Ovary (tissue), 9 donors: ENCODE measurements around the gene TPK1. TPM values are rescaled to one million over a fixed set of nuclear protein-coding genes. Genes with fewer than 3 reads are reported as not detected.

Source experiments
- DNase-seq, 5 donors: peaks; one replicate each; pipeline ENCODE4 v3.0.0-alpha.2; 2019 to 2020
- H3K27ac ChIP-seq, 2 donors: fragments of 200-600 bp; one replicate each; pipeline versions ENCODE4 v1.5.1 to v1.8.0; 2019 to 2022
- H3K27me3 ChIP-seq: fragments of 200-600 bp; one replicate; pipeline ENCODE4 v1.8.0; 2022
- H3K36me3 ChIP-seq: fragments of 200-600 bp; sonication (generic); one replicate; pipeline ENCODE4 v1.5.1; 2019
- H3K4me1 ChIP-seq: one replicate; pipeline ENCODE4 v1.8.1; 2013; ENCODE audit warnings: mild to moderate bottlenecking, moderate library complexity; ENCODE audit not compliant: insufficient read depth
- H3K4me3 ChIP-seq: fragments of 200-600 bp; sonication (generic); one replicate; pipeline ENCODE4 v1.5.1; 2017
- H3K9me3 ChIP-seq, 2 donors: fragments of 200-600 bp in 1 of 2; sonication (generic) in 1 of 2; one replicate each; pipeline versions ENCODE4 v1.5.1 to v1.8.1; 2013 to 2019; ENCODE audit warnings: mild to moderate bottlenecking in 1 of 2, moderate library complexity in 1 of 2
- CTCF ChIP-seq, 3 donors: fragments of 450-650 bp in 2 of 3; fragments of 200-600 bp in 1 of 3; IDR thresholded peaks; one replicate each; pipeline versions ENCODE4 v1.5.1 to v1.8.0; 2016 to 2022; ENCODE audit warnings: antibody characterized with exemption in 3 of 3, mild to moderate bottlenecking in 1 of 3
- EP300 ChIP-seq: sonication (generic); formaldehyde crosslinking; IDR thresholded peaks from one replicate; pipeline ENCODE4 v1.6.1; 2017; ENCODE audit warnings: antibody characterized with exemption
- POLR2A ChIP-seq: fragments of 450-650 bp; IDR thresholded peaks from one replicate; pipeline ENCODE4 v1.6.1; 2017; ENCODE audit warnings: antibody characterized with exemption, mild to moderate bottlenecking, moderate library complexity
- WGBS, 3 donors: extraction: QIAGEN DNeasy Blood & Tissue Kit in 1 of 3; methylation state at CpG; one replicate each; pipeline versions ENCODE4 v1.1.5 to v1.1.7; 2013 to 2017; 5-methylcytosine and 5-hydroxymethylcytosine counted together
- intact Hi-C, 4 donors: fragments of 100-400 bp; cut with DNase I; formaldehyde crosslinking; loops; one replicate each; pipeline versions ENCODE4 v1.11.0 to v1.15.1; 2022 to 2023
- polyA plus RNA-seq, 2 donors: library from polyadenylated mRNA; stranded (reverse); fragments of 200-250 nt in 1 of 2; fragments of 350-450 nt in 1 of 2; fragmentation: Illumina TruSeq in 1 of 2; extraction: RNeasy Lipid Tissue Mini Kit (QIAGEN cat#74804) in 1 of 2; gene quantifications; one replicate each; pipeline ENCODE4 v1.2.3, GENCODE V29; 2013 to 2014
- total RNA-seq, 7 donors: library from RNA; depleted of rRNA in 2 of 7; stranded (reverse); fragments of >200 nt in 2 of 7; fragmentation: NEBNext Ultra II Directional in 3 of 7; extraction: Animal tissue kit (Norgen Biotek cat#: 25700) in 3 of 7; gene quantifications; one replicate each; pipeline versions ENCODE4 v1.1.0 to v1.2.4, GENCODE V29; 2016 to 2023
- donor health status: DM: no; HTN: no; CAD: no; lungs with moderate emphysema.
- donor health status: DM: no; HTN: no; CAD: no.
- donor health status: Bipolar disorder and iron deficiency.
- donor health status: DM: yes; HTN: yes; CAD: no.
- donor health status: DM: no; HTN: no; CAD: no.
- donor health status: DM: yes; HTN: yes; CAD: no.

Gene TPK1
- total and polyA plus RNA-seq, 9 donors: 3.2 to 13.1 (median 4.6) TPM

- H3K27me3 ChIP-seq: no peaks in the 10 kb centered on the region
- DNase-seq: no peak
- no peaks in the 10 kb centered on the region for H3K4me1 ChIP-seq
- no peak for TF ChIP-seq CTCF (IDR thresholded peaks at IDR 0.05)
- TF ChIP-seq EP300: no peak
- no peak for TF ChIP-seq POLR2A
- no peak overlapping the region for H3K4me3 ChIP-seq
- intact Hi-C loops: no loop called here
- H3K36me3 ChIP-seq: no peaks in the 10 kb centered on the region
- no peak overlapping the region for H3K27ac ChIP-seq
- no peaks in the 10 kb centered on the region for H3K9me3 ChIP-seq
- 94 to 97% (median 95%) methylated on average over 4 of the region's 4 CpGs for WGBS, 3 donors
Observed at GRCh38 chr7:144596953-144597352, 238.9 kb downstream of the TPK1 start.

- Histone ChIP-seq H3K4me1 (no peaks in the 10 kb centered on the region), H3K36me3 (no peaks in the 10 kb centered on the region), H3K27me3 (no peaks in the 10 kb centered on the region), H3K4me3 (no peak overlapping the region), H3K9me3 (no peaks in the 10 kb centered on the region), H3K27ac (no peak overlapping the region)
- DNase-seq: no peak
- intact Hi-C loops: no loop called here
- TF ChIP-seq CTCF (IDR thresholded peaks at IDR 0.05): no peak
- TF ChIP-seq POLR2A: no peak
- no peak for TF ChIP-seq EP300
Observed at GRCh38 chr7:144594580-144594979, 241.3 kb downstream of the TPK1 start.

GRCh38 chr7:144588559-144589051 lies 247.2 kb downstream of the TPK1 start:
- 12 to 14% (median 12%) methylated on average over 4 of the region's 4 CpGs for WGBS, 3 donors
- intact Hi-C loops: no loop called here
- DNase-seq: no peak
- Histone ChIP-seq H3K4me1 (peaks cover 2% of the 10 kb centered on the region), H3K27ac (no peak overlapping the region), H3K36me3 (no peaks in the 10 kb centered on the region), H3K27me3 (no peaks in the 10 kb centered on the region), H3K4me3 (no peak overlapping the region), H3K9me3 (no peaks in the 10 kb centered on the region)
- TF ChIP-seq EP300 (no peak), CTCF (IDR thresholded peaks at IDR 0.05) (no peak), POLR2A (no peak)

- no peak overlapping the region for H3K4me3 ChIP-seq
- TF ChIP-seq CTCF (IDR thresholded peaks at IDR 0.05): no peak
- TF ChIP-seq EP300: no peak
- TF ChIP-seq POLR2A: no peak
- H3K9me3 ChIP-seq: no peaks in the 10 kb centered on the region
- DNase-seq: no peak
- intact Hi-C loops: no loop called here
- no peak overlapping the region for H3K27ac ChIP-seq
- H3K36me3 ChIP-seq: no peaks in the 10 kb centered on the region
- H3K4me1 ChIP-seq: peaks cover 2% of the 10 kb centered on the region
- no peaks in the 10 kb centered on the region for H3K27me3 ChIP-seq
- 92 to 96% (median 93%) methylated on average over 1 of the region's 1 CpG for WGBS, 3 donors
Observed at GRCh38 chr7:144587701-144588100, 248.2 kb downstream of the TPK1 start.

GRCh38 chr7:144584726-144585125 lies 251.1 kb downstream of the TPK1 start:
- WGBS, 3 donors: 91 to 94% (median 92%) methylated on average over 3 of the region's 3 CpGs
- no peaks in the 10 kb centered on the region for H3K9me3 ChIP-seq
- no peaks in the 10 kb centered on the region for H3K36me3 ChIP-seq
- peaks cover 2% of the 10 kb centered on the region for H3K4me1 ChIP-seq
- no peak for DNase-seq
- H3K4me3 ChIP-seq: no peak overlapping the region
- TF ChIP-seq CTCF (IDR thresholded peaks at IDR 0.05): no peak
- TF ChIP-seq EP300: no peak
- TF ChIP-seq POLR2A: no peak
- H3K27me3 ChIP-seq: no peaks in the 10 kb centered on the region
- intact Hi-C loops: no loop called here
- no peak overlapping the region for H3K27ac ChIP-seq
